H1 (cell line): ENCODE measurements around the gene LPAR3. TPM values are rescaled to one million over a fixed set of nuclear protein-coding genes. Genes with fewer than 3 reads are reported as not detected.

Experiments used
- CTCF ChIA-PET: fragments of 300-600 bp; sonication (Branson Sonifier 250); formaldehyde crosslinking; loops from one replicate; lab custom pipeline; 2021; ENCODE audit not compliant: partially characterized antibody; lab: Charles Lee
- POLR2A ChIA-PET: fragments of 300-600 bp; sonication (Branson Sonifier 250); formaldehyde crosslinking; loops from one replicate; lab custom pipeline; 2021; ENCODE audit warnings: inconsistent platforms; ENCODE audit not compliant: partially characterized antibody; lab: Charles Lee
- DNase-seq, 2 experiments: peaks; one replicate each; pipeline versions ENCODE4 v3.0.0 to v3.0.0-alpha.2; 2010 to 2022; ENCODE audit warnings: low spot score in 2 of 2, low read depth in 1 of 2, mixed read lengths in 1 of 2
- FAIRE-seq: peaks from 2 replicates; lab custom pipeline; 2011; peaks lifted over from hg19 to GRCh38; lab: Jason Lieb, UNC
- H2AFZ ChIP-seq: 2 replicates; pipeline ENCODE4 v1.8.1; 2012; ENCODE audit warnings: low read length, inconsistent platforms
- H2AK5ac ChIP-seq: 2 replicates; pipeline ENCODE4 v1.6.1; 2013; ENCODE audit warnings: low read depth, low read length
- H2BK120ac ChIP-seq: replicated peaks from 2 replicates; pipeline ENCODE3; 2013; ENCODE audit warnings: low read depth, low read length, inconsistent platforms
- H2BK12ac ChIP-seq: 2 replicates; pipeline ENCODE4 v1.6.1; 2013; ENCODE audit warnings: low read depth, low read length
- H2BK15ac ChIP-seq: 2 replicates; pipeline ENCODE4 v1.6.1; 2013; ENCODE audit warnings: low read length
- H2BK20ac ChIP-seq: 2 replicates; pipeline ENCODE4 v1.6.1; 2013; ENCODE audit warnings: low read length
- H2BK5ac ChIP-seq: 2 replicates; pipeline ENCODE4 v1.6.1; 2013; ENCODE audit warnings: low read depth, low read length
- H3K14ac ChIP-seq: 2 replicates; pipeline ENCODE4 v1.6.1; 2013; ENCODE audit warnings: inconsistent platforms; ENCODE audit not compliant: insufficient read length
- H3K18ac ChIP-seq: 2 replicates; pipeline ENCODE4 v1.6.1; 2013; ENCODE audit warnings: low read length; ENCODE audit errors: extremely low read depth
- H3K23ac ChIP-seq: 2 replicates; pipeline ENCODE4 v1.6.1; 2013; ENCODE audit warnings: inconsistent platforms; ENCODE audit not compliant: insufficient read length
- H3K23me2 ChIP-seq: 2 replicates; pipeline ENCODE4 v1.6.1; 2013; ENCODE audit warnings: low read depth, low read length
- H3K27ac ChIP-seq: 2 replicates; pipeline ENCODE4 v1.6.1; 2011; ENCODE audit warnings: low read depth, low read length, inconsistent platforms
- H3K27me3 ChIP-seq, 4 experiments: replicated peaks in 1 of 4; 1 replicate in 1 of 4; 2 replicates in 3 of 4; pipeline versions ENCODE4 v1.6.1 to v1.8.1; 2011 to 2013; ENCODE audit warnings: low read length in 3 of 4, mild to moderate bottlenecking in 3 of 4, inconsistent platforms in 2 of 4, mixed read lengths in 2 of 4, moderate library complexity in 1 of 4; ENCODE audit not compliant: control insufficient read depth in 3 of 4, insufficient read depth in 3 of 4; ENCODE audit errors: extremely low read depth in 1 of 4
- H3K36me3 ChIP-seq, 4 experiments: 2 replicates each; pipeline versions ENCODE4 v1.6.1 to v1.8.1; 2011 to 2013; ENCODE audit warnings: mild to moderate bottlenecking in 4 of 4, low read length in 3 of 4, moderate library complexity in 2 of 4, control low read depth in 1 of 4, inconsistent platforms in 1 of 4; ENCODE audit not compliant: insufficient read depth in 4 of 4, control insufficient read depth in 2 of 4
- H3K4ac ChIP-seq: replicated peaks from 2 replicates; pipeline ENCODE3; 2013; ENCODE audit warnings: low read length, low read depth, mixed read lengths, inconsistent platforms; ENCODE audit not compliant: insufficient read length
- H3K4me1 ChIP-seq, 4 experiments: replicated peaks in 1 of 4; 1 replicate in 1 of 4; 2 replicates in 3 of 4; pipeline versions ENCODE4 v1.6.1 to v1.8.1; 2011 to 2013; ENCODE audit warnings: low read length in 3 of 4, inconsistent platforms in 2 of 4, mixed read lengths in 1 of 4; ENCODE audit not compliant: insufficient read depth in 4 of 4, control insufficient read depth in 3 of 4
- H3K4me2 ChIP-seq, 2 experiments: 2 replicates each; pipeline versions ENCODE4 v1.6.1 to v1.8.1; 2011 to 2013; ENCODE audit warnings: low read depth in 2 of 2, low read length in 2 of 2, control low read depth in 1 of 2, inconsistent platforms in 1 of 2, mild to moderate bottlenecking in 1 of 2; ENCODE audit not compliant: insufficient read depth in 1 of 2
- H3K4me3 ChIP-seq, 4 experiments: fragments of 200-600, 300-600 bp in 1 of 4; sonication (generic), shearing (Covaris generic), sonication (Bioruptor Twin) in 1 of 4; 2 replicates each; pipeline versions ENCODE4 v1.5.1 to v1.8.1; 2011 to 2016; ENCODE audit warnings: low read length in 4 of 4, low read depth in 3 of 4, control low read depth in 2 of 4, inconsistent platforms in 2 of 4, mild to moderate bottlenecking in 2 of 4, mixed read lengths in 1 of 4, moderate library complexity in 1 of 4; ENCODE audit not compliant: insufficient read depth in 2 of 4; ENCODE audit errors: extremely low read depth in 1 of 4
- H3K56ac ChIP-seq: replicated peaks from 2 replicates; pipeline ENCODE3; 2013; ENCODE audit warnings: low read depth, mild to moderate bottlenecking, mixed read lengths, low read length, inconsistent platforms; ENCODE audit not compliant: insufficient read length
- H3K79me1 ChIP-seq: 2 replicates; pipeline ENCODE4 v1.6.1; 2013; ENCODE audit warnings: low read depth, low read length, control low read depth
- H3K79me2 ChIP-seq, 2 experiments: 2 replicates each; pipeline versions ENCODE4 v1.6.1 to v1.8.1; 2012 to 2013; ENCODE audit warnings: low read length in 2 of 2, mild to moderate bottlenecking in 2 of 2, inconsistent platforms in 1 of 2; ENCODE audit not compliant: insufficient read depth in 2 of 2, control insufficient read depth in 1 of 2
- H3K9ac ChIP-seq, 4 experiments: replicated peaks in 1 of 4; 1 replicate in 1 of 4; 2 replicates in 3 of 4; pipeline versions ENCODE4 v1.6.1 to v1.8.1; 2011 to 2013; ENCODE audit warnings: low read depth in 3 of 4, low read length in 3 of 4, control low read depth in 2 of 4, mild to moderate bottlenecking in 2 of 4, moderate library complexity in 2 of 4, inconsistent platforms in 1 of 4; ENCODE audit errors: extremely low read depth in 1 of 4
- H3K9me3 ChIP-seq, 2 experiments: 2 replicates each; pipeline versions ENCODE4 v1.6.1 to v1.8.1; 2012 to 2013; ENCODE audit warnings: mild to moderate bottlenecking in 2 of 2, moderate library complexity in 2 of 2, control low read depth in 1 of 2, inconsistent platforms in 1 of 2, low read depth in 1 of 2, low read length in 1 of 2, mixed read lengths in 1 of 2; ENCODE audit not compliant: insufficient read depth in 2 of 2
- H4K20me1 ChIP-seq, 2 experiments: replicated peaks in 1 of 2; 2 replicates each; pipeline versions ENCODE3 to v1.8.1; 2011 to 2013; ENCODE audit warnings: inconsistent platforms in 2 of 2, low read length in 2 of 2, mild to moderate bottlenecking in 1 of 2; ENCODE audit not compliant: insufficient read depth in 2 of 2, control insufficient read depth in 1 of 2
- H4K5ac ChIP-seq: 2 replicates; pipeline ENCODE4 v1.6.1; 2013; ENCODE audit warnings: low read length, low read depth, mixed read lengths, inconsistent platforms; ENCODE audit not compliant: insufficient read length
- H4K8ac ChIP-seq: 2 replicates; pipeline ENCODE4 v1.8.0; 2013; ENCODE audit warnings: mild to moderate bottlenecking, moderate library complexity, low read length, inconsistent platforms; ENCODE audit not compliant: insufficient read depth; ENCODE audit errors: extremely low read depth
- H4K91ac ChIP-seq: replicated peaks from 2 replicates; pipeline ENCODE3; 2013; ENCODE audit warnings: low read length, mixed read lengths, inconsistent platforms; ENCODE audit not compliant: insufficient read length
- TAF1 ChIP-seq: IDR thresholded peaks from 2 replicates; pipeline ENCODE4 v1.6.1; 2011; ENCODE audit warnings: mild to moderate bottlenecking, low read depth, low read length
- WGBS, 2 experiments: shearing (Covaris generic) in 1 of 2; methylation state at CpG; one replicate each; pipeline versions ENCODE4 v1.1.6 to v1.1.7; 2013 to 2015; ENCODE audit warnings: low lambda C conversion rate in 2 of 2, mixed read lengths in 2 of 2, inconsistent platforms in 1 of 2, low coverage in 1 of 2, missing lambda C conversion rate in 1 of 2; ENCODE audit not compliant: insufficient replicate concordance in 2 of 2, insufficient coverage in 1 of 2, insufficient read length in 1 of 2; ENCODE audit errors: extremely low coverage in 1 of 2, missing lambda C conversion rate in 1 of 2; 5-methylcytosine and 5-hydroxymethylcytosine counted together
- polyA plus RNA-seq, 7 experiments: library from polyadenylated mRNA; depleted of rRNA in 3 of 7; stranded (reverse) in 5 of 7; unstranded in 2 of 7; fragments of >200 nt in 5 of 7; fragments of 200-250 nt in 2 of 7; gene quantifications; 1 replicate in 5 of 7; 2 replicates in 1 of 7; 4 replicates in 1 of 7; pipeline versions ENCODE4 v1.2.1 to v1.2.3, GENCODE V29; 2011 to 2013; ENCODE audit warnings: missing spikeins in 2 of 7, mixed read lengths in 2 of 7
- total RNA-seq: library from RNA; stranded (reverse); fragmentation: NEBNext Ultra II Directional; extraction: Animal tissue kit (Norgen Biotek cat#: 25700); gene quantifications from 2 replicates; pipeline ENCODE4 v1.2.1, GENCODE V29; 2021

LPAR3 gene
- total and polyA plus RNA-seq, 2 of the 8 experiments (the other 6 are each of a cell fraction or from before 2014, with no cell fraction given): 17.1 to 25.4 TPM

GRCh38 chr1:84916897-84917296 lies 23.9 kb upstream of the LPAR3 start:
- H2AFZ ChIP-seq: no peak overlapping the region
- no peaks in the 10 kb centered on the region for H3K9me3 ChIP-seq
- no peaks in the 10 kb centered on the region for H3K79me2 ChIP-seq
- H3K18ac ChIP-seq: no peak overlapping the region
- no peak overlapping the region for H2AK5ac ChIP-seq
- H3K23ac ChIP-seq: no peak overlapping the region
- CTCF ChIA-PET: interaction anchor here (1.0 kb wide), 1 partner anchor 19 kb away, joined by 3 read pairs; no protein-coding TSS in a partner anchor
- no peak overlapping the region for H2BK120ac ChIP-seq
- no peak for TF ChIP-seq TAF1
- TF ChIP-seq, all 59 proteins: peak for 0
- H3K36me3 ChIP-seq: no peaks in the 10 kb centered on the region
- H3K23me2 ChIP-seq: no peaks in the 10 kb centered on the region
- no peak overlapping the region for H3K4ac ChIP-seq
- no peak overlapping the region for H3K27ac ChIP-seq
- no peaks in the 10 kb centered on the region for H3K27me3 ChIP-seq
- no peak overlapping the region for H3K14ac ChIP-seq
- no peak overlapping the region for H4K5ac ChIP-seq
- WGBS, 2 experiments: 97% methylated on average over 4 of the region's 4 CpGs; no CpG with 5 or more reads in 1 of the 2 experiments
- H3K4me1 ChIP-seq: no peaks in the 10 kb centered on the region
- no peak overlapping the region for H2BK15ac ChIP-seq
- no peak overlapping the region for H2BK5ac ChIP-seq
- H3K4me2 ChIP-seq: no peak overlapping the region
- H2BK20ac ChIP-seq: no peak overlapping the region
- no peak overlapping the region for H4K8ac ChIP-seq
- DNase-seq (peak in 1 of 2 experiments; percentile 30), FAIRE-seq (no peak)
- H3K79me1 ChIP-seq: no peaks in the 10 kb centered on the region
- H2BK12ac ChIP-seq: no peak overlapping the region
- H4K91ac ChIP-seq: no peak overlapping the region
- no peak overlapping the region for H3K4me3 ChIP-seq
- POLR2A ChIA-PET: no interaction called here
- no peak overlapping the region for H3K9ac ChIP-seq
- H3K56ac ChIP-seq: no peak overlapping the region
- no peaks in the 10 kb centered on the region for H4K20me1 ChIP-seq
